ENCODE data around the gene TRIM24. TPM values are rescaled to one million over a fixed set of nuclear protein-coding genes. Genes with fewer than 3 reads are reported as not detected.

Gene TRIM24
- total and polyA plus RNA-seq, 2 of the 13 experiments (the other 11 are each of a cell fraction or from before 2014, with no cell fraction given): 100 to 106 TPM

DNA sequence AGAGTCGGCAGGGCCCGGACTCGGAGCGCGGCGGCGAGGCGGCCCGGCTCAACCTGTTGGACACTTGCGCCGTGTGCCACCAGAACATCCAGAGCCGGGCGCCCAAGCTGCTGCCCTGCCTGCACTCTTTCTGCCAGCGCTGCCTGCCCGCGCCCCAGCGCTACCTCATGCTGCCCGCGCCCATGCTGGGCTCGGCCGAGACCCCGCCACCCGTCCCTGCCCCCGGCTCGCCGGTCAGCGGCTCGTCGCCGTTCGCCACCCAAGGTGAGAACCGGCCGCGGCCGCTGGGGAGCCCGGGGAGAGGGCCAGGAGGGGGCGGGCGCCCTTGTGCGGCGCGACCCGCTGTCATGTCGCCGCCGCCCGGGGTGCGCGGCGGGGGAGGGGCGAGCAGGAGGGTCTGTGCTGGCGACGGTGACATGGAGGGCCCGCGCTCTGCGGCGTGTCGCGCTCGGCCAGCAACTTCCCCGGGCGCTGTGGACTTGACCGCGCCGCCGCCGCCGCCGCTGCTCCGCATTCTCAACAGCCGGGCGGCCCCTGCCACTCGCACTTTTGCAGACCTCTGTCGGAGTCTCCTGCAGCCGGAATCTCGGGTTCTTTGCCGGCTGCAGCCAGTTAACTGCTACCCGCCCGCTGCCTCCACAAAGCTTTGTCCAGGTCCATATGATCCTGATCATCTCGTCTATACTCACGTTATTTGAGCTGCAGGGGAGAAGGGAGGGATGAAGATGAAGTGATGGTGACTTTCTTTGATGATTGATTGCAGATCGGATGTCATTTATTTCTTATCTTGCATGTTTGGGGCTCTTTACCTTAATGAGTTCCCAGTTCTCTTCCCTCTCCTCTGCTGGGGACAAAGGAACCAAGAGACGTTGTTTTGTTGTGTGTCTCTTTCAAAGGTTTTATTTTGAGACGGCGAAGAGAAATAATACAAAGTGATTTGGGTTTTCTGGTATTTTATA lies 869 bp downstream of the TRIM24 start (continued):
- TF ChIP-seq, protein P1, sequence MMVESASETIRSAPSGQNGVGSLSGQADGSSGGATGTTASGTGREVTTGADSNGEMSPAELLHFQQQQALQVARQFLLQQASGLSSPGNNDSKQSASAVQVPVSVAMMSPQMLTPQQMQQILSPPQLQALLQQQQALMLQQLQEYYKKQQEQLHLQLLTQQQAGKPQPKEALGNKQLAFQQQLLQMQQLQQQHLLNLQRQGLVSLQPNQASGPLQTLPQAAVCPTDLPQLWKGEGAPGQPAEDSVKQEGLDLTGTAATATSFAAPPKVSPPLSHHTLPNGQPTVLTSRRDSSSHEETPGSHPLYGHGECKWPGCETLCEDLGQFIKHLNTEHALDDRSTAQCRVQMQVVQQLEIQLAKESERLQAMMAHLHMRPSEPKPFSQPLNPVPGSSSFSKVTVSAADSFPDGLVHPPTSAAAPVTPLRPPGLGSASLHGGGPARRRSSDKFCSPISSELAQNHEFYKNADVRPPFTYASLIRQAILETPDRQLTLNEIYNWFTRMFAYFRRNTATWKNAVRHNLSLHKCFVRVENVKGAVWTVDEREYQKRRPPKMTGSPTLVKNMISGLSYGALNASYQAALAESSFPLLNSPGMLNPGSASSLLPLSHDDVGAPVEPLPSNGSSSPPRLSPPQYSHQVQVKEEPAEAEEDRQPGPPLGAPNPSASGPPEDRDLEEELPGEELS (CRISPR knock-in tag; IDR thresholded peaks at IDR 0.05): no peak
- TF ChIP-seq SMC3 (IDR thresholded peaks at IDR 0.05; ENCODE audit: low read length) (no peak), HOXD1 (CRISPR knock-in tag; IDR thresholded peaks at IDR 0.05) (no peak), ZFX (CRISPR knock-in tag; IDR thresholded peaks at IDR 0.05; ENCODE audit: low read depth) (no peak; the same call in 1 of the 2 replicates), ZNF878 (CRISPR knock-in tag; IDR thresholded peaks at IDR 0.05) (no peak), ARID2 (CRISPR knock-in tag; IDR thresholded peaks at IDR 0.05; ENCODE audit: borderline replicate concordance) (0 out of 2 replicates have a peak, but pooled peaks have one; percentile 47), KDM2A (CRISPR knock-in tag; IDR thresholded peaks at IDR 0.05; ENCODE audit: borderline replicate concordance, low read depth) (no peak), ZNF552 (CRISPR knock-in tag; IDR thresholded peaks at IDR 0.05; ENCODE audit: borderline replicate concordance) (no peak), AFF4 (CRISPR knock-in tag; IDR thresholded peaks at IDR 0.05) (peak; percentile 90), SCMH1 (CRISPR knock-in tag; IDR thresholded peaks at IDR 0.05; ENCODE audit: borderline replicate concordance) (no peak), TRIM22 (IDR thresholded peaks at IDR 0.05) (no peak), THAP11 (CRISPR knock-in tag; IDR thresholded peaks at IDR 0.05) (no peak), SAP130 (CRISPR knock-in tag; IDR thresholded peaks at IDR 0.05; ENCODE audit: low read depth) (peak; percentile 22; the same call in 1 of the 2 replicates), ERF (CRISPR knock-in tag; IDR thresholded peaks at IDR 0.05) (0 out of 2 replicates have a peak, but pooled peaks have one; percentile 7), ZFP41 (CRISPR knock-in tag; IDR thresholded peaks at IDR 0.05; ENCODE audit: borderline replicate concordance) (no peak), ZFP36L2 (CRISPR knock-in tag; IDR thresholded peaks at IDR 0.05) (0 out of 2 replicates have a peak, but pooled peaks have one; percentile 5)
- TF ChIP-seq, protein P2, sequence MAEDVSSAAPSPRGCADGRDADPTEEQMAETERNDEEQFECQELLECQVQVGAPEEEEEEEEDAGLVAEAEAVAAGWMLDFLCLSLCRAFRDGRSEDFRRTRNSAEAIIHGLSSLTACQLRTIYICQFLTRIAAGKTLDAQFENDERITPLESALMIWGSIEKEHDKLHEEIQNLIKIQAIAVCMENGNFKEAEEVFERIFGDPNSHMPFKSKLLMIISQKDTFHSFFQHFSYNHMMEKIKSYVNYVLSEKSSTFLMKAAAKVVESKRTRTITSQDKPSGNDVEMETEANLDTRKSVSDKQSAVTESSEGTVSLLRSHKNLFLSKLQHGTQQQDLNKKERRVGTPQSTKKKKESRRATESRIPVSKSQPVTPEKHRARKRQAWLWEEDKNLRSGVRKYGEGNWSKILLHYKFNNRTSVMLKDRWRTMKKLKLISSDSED (CRISPR knock-in tag; IDR thresholded peaks at IDR 0.05): peak; percentile 42; the same call in 1 of the 2 replicates
- TF ChIP-seq, protein P3, sequence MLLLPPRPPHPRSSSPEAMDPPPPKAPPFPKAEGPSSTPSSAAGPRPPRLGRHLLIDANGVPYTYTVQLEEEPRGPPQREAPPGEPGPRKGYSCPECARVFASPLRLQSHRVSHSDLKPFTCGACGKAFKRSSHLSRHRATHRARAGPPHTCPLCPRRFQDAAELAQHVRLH (CRISPR knock-in tag; IDR thresholded peaks at IDR 0.05; ENCODE audit: borderline replicate concordance, low read depth): no peak
